Measurements from ENCODE around the gene PLPP3. TPM values are rescaled to one million over a fixed set of nuclear protein-coding genes. Genes with fewer than 3 reads are reported as not detected.

Gene PLPP3
- total RNA-seq, 1 experiment from 2014 or later = 26.7 TPM

DNA sequence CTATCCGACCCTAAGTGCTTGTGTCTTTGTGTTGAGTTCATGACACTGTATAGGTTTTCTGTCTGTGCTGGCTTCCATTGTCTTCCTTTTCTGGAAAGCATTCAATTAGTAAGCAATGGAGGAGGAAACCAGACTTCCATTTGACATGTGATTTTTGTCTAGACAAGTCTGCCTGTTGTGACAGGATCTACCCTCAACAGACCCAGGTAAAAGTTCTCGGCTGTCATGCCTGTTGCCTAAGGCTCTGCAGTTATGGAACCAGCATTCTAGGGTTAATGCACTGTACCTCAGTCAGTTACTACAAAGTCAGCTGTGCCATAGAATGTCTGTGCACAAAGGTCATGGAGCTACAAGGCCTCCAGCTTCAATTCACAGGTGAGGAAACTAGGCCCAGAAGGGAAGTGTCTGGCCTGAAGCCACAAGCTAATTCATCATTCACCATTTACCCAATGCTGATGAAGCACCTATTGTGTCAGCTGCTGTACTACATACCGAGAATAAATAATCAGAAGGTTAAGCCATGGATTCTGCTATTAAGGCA is 72.3 kb downstream of the PLPP3 start:
- H3K18ac ChIP-seq (ENCODE audit: insufficient read length, low read depth, low read length) = no peak overlapping the region
- peaks cover 7% of the 10 kb centered on the region; the same call in 1 of the 2 replicates for H3K4me1 ChIP-seq (ENCODE audit: insufficient read depth, low read length)
- H3K79me1 ChIP-seq (ENCODE audit: insufficient read depth, low read depth, low read length, poor library complexity, severe bottlenecking) = no peaks in the 10 kb centered on the region
- H3K4me3 Mint-ChIP-seq = no peak overlapping the region
- H2BK5ac ChIP-seq (ENCODE audit: insufficient read length, low read length) = no peak overlapping the region
- H4K8ac ChIP-seq (replicated peaks; ENCODE audit: insufficient read length, low read depth, low read length) = no peak overlapping the region
- no peak overlapping the region for H4K91ac ChIP-seq (ENCODE audit: insufficient read length, low read depth, low read length)
- no peaks in the 10 kb centered on the region for H3K27me3 ChIP-seq (ENCODE audit: insufficient read depth, low read length)
- no peaks in the 10 kb centered on the region for H4K20me1 ChIP-seq (ENCODE audit: control insufficient read depth, insufficient read depth, insufficient read length)
- peaks cover 43 to 93% (median 78%) of the 10 kb centered on the region in 3 experiments; a peak in 6 of 7 replicates for H3K36me3 Mint-ChIP-seq (ENCODE audit: insufficient read depth in 1 of 3, low read depth in 3 of 3)
- no peaks in the 10 kb centered on the region for H3K9me3 Mint-ChIP-seq
- H3K9me3 ChIP-seq (ENCODE audit: control insufficient read depth, low read depth, low read length) = no peaks in the 10 kb centered on the region
- no peak overlapping the region for H3K14ac ChIP-seq (ENCODE audit: insufficient read depth, low read length)
- peak overlapping the region in 2 of 3 experiments; percentile 52 to 66; a peak in 4 of 7 replicates for H3K27ac Mint-ChIP-seq
- DNase-seq = no peak
- no peak overlapping the region for H2BK12ac ChIP-seq (ENCODE audit: insufficient read length, low read depth, low read length)
- no peak overlapping the region for H4K5ac ChIP-seq (ENCODE audit: insufficient read length, low read depth, low read length)
- H3T11ph ChIP-seq (ENCODE audit: low read length) = no peak overlapping the region
- no peak overlapping the region for H2AFZ ChIP-seq (ENCODE audit: low read length)
- H3K4me2 ChIP-seq (ENCODE audit: insufficient read depth, insufficient read length, low read length) = no peak overlapping the region
- no peak overlapping the region for H3K56ac ChIP-seq (ENCODE audit: insufficient read length, low read depth, low read length)
- H3K23ac ChIP-seq (ENCODE audit: insufficient read length, low read depth, low read length) = no peak overlapping the region
- H3K27me3 Mint-ChIP-seq (ENCODE audit: low read depth) = no peaks in the 10 kb centered on the region
- peaks cover 32 to 37% of the 10 kb centered on the region in 2 experiments for H3K4me1 Mint-ChIP-seq
- H3K9ac ChIP-seq (ENCODE audit: extremely low read depth, insufficient read length, low read length) = no peak overlapping the region
- no CpG with 5 or more reads among the region's 3 CpGs for WGBS (ENCODE audit: extremely low coverage, insufficient read length, low lambda C conversion rate)
- H2BK120ac ChIP-seq (ENCODE audit: low read depth, low read length, poor library complexity, severe bottlenecking) = no peak overlapping the region
- no peaks in the 10 kb centered on the region for H3K23me2 ChIP-seq (ENCODE audit: insufficient read length, low read depth, low read length, poor library complexity, severe bottlenecking)
- no peak overlapping the region for H2BK15ac ChIP-seq (ENCODE audit: low read depth, low read length)
- H3K4ac ChIP-seq (ENCODE audit: low read depth, low read length) = no peak overlapping the region
- TF ChIP-seq, protein P1, sequence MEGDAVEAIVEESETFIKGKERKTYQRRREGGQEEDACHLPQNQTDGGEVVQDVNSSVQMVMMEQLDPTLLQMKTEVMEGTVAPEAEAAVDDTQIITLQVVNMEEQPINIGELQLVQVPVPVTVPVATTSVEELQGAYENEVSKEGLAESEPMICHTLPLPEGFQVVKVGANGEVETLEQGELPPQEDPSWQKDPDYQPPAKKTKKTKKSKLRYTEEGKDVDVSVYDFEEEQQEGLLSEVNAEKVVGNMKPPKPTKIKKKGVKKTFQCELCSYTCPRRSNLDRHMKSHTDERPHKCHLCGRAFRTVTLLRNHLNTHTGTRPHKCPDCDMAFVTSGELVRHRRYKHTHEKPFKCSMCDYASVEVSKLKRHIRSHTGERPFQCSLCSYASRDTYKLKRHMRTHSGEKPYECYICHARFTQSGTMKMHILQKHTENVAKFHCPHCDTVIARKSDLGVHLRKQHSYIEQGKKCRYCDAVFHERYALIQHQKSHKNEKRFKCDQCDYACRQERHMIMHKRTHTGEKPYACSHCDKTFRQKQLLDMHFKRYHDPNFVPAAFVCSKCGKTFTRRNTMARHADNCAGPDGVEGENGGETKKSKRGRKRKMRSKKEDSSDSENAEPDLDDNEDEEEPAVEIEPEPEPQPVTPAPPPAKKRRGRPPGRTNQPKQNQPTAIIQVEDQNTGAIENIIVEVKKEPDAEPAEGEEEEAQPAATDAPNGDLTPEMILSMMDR (conservative IDR thresholded peaks at IDR 0.05) = no peak
- no peak overlapping the region for H2AK5ac ChIP-seq (ENCODE audit: insufficient read length, low read length)
- H2BK20ac ChIP-seq (ENCODE audit: low read depth, low read length, poor library complexity, severe bottlenecking) = no peak overlapping the region
- H3K79me2 ChIP-seq (ENCODE audit: insufficient read depth, low read length) = no peaks in the 10 kb centered on the region
- no peak overlapping the region for H3K27ac ChIP-seq (ENCODE audit: insufficient read length, low read depth, low read length)

All from H9 (cell line).